Ramos (cell line): ENCODE measurements around the gene ENOPH1.
"Not testable (repeated sequence)": the region's sequence is repeated elsewhere in the genome, so short reads cannot be mapped to it uniquely, and the experiment has no call there.

ENCODE experiments used
- in situ Hi-C: fragments of 300-500 bp; cut with MboI; formaldehyde crosslinking; loops from one replicate; pipeline ENCODE4 v1.14.3; 2022; ENCODE audit warnings: low sequenced_read_pairs; ENCODE audit not compliant: unreplicated experiment

Gene ENOPH1

DNA sequence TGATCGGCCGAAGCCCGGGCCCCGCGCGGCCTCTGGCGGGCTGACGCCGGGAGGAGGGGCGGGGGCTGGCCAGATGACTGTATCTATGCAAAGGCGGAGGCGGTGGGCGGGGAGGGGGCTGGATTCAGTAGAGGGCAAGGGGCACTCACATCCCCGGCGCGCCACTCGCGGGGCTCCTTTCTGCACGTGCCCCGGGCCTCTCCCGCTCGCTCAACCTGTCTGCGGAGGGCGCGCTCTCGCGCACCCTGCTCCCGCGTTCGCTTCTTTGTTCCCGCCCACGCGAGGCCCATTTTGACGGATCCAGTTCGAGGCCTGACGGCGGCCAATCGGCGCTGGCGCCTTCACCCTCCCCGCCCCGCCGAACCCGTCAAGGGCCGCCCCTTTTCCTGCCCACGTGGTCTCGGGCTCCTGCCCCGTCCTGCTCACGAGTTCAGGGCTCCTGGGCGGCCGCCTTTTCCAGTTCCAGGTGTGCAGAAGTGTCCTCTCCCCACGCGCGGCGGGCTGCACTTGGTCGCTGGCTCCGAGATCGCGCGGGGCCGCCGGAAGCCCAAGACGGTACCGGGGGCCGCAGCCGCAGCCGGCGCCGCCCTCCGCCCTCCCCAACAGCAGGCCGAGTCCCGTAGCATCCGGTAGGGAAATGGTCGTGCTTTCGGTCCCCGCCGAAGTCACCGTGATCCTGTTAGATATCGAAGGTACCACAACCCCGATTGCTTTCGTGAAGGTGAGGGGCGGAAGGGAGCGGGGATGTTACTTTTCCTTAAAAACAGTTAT, at the start of gene ENOPH1, which contains the start of gene HNRNPDL:
TSS of gene ENOPH1 (plus strand) at position 398 of the 771 bp plus-strand sequence. CDS start at position 638, 240 bp downstream.
TSS of gene HNRNPDL (minus strand) at position 270 of the 771 bp plus-strand sequence. CDS start 772 bp downstream, outside the sequence.
- in situ Hi-C loops: no loop called here

GRCh38 chr4:82380831-82381230, 49.6 kb upstream of the ENOPH1 start:
- in situ Hi-C loops: no loop called here

DNA sequence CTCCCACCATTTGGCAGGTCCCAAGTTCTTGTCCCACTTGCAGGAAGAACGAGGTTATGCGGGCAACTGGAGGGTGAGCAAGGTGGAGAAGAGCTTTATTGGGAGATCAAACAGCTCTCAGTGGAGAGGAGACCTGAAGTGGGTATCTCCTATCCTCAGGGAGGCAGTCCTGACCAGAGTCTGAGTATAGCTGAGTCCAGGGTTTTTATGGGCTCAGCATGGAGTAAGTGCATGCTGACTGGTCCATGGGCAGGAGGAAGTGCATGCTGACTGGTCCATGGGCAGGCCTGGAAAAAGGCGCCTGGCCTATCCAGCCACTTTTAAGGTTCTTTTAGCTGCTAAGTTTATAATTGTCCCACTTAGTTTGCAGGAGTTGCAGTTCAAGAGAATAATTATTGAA, 49.2 kb upstream of the ENOPH1 start:
- in situ Hi-C loops: no loop called here

- in situ Hi-C loops: no loop called here
Measured at GRCh38 chr4:82381661-82382296, 48.6 kb upstream of the ENOPH1 start.

- in situ Hi-C loops: no loop called here
Measured at GRCh38 chr4:82382751-82383150, 47.6 kb upstream of the ENOPH1 start.

DNA sequence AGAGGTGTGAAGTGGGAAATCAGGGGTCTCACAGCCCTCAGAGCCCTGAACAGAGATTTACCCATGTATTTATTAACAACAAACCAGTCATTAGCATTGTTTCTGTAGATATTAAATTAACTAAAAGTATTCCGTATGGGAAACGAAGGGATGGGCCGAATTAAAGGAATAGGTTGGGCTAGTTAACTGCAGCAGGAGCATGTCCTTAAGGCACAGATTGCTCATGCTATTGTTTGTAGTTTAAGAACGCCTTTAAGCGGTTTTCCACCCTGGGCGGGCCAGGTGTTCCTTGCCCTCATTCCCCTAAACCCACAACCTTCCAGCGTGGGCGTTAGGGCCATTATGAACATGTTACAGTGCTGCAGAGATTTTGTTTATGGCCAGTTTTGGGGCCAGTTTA, 44.1 kb upstream of the ENOPH1 start:
- in situ Hi-C loops: not testable (repeated sequence)

DNA sequence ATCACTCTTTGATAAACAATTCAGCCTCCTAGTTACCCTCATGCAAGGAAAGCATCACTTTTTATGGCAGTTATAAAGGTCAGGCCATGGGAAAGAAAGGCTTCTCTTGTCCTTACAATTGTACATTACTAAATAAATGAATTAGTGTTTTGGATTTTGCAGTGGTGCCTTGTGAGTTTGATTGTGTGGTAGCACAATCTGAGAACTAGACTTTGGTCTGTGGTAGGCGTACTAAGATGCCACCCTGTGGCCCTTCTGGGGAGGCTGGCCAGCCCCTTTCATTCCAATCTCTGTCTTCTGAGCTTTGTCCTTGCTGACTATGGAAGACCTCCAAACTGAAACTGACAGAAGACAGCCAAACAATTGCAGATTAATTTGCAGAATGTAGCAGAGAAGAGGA, 42.0 kb upstream of the ENOPH1 start:
- in situ Hi-C loops: no loop called here

GRCh38 chr4:82390061-82390460, 40.3 kb upstream of the ENOPH1 start:
- in situ Hi-C loops: not testable (repeated sequence)

- in situ Hi-C loops: no loop called here
Measured at GRCh38 chr4:82394896-82395295, 35.5 kb upstream of the ENOPH1 start.

DNA sequence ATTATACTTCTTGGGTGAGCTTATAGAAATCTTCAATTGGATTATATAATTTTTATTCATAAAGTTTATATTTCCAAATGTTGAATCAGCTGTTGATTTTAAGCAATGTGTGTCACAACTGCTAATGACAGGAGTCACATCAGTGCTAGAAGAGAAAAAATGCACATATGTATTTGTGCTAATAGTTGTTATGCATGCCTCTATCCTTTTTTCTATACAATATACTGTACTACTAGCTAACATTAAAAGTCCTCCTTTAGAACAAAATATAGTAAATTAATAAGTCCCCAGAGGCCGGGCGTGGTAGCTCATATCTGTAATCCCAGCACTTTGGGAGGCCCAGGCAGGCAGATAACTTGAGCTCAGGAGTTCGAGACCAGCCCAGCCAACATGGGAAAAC, 32.9 kb upstream of the ENOPH1 start:
- in situ Hi-C loops: no loop called here

GRCh38 chr4:82398263-82398662, 32.1 kb upstream of the ENOPH1 start:
- in situ Hi-C loops: no loop called here

DNA sequence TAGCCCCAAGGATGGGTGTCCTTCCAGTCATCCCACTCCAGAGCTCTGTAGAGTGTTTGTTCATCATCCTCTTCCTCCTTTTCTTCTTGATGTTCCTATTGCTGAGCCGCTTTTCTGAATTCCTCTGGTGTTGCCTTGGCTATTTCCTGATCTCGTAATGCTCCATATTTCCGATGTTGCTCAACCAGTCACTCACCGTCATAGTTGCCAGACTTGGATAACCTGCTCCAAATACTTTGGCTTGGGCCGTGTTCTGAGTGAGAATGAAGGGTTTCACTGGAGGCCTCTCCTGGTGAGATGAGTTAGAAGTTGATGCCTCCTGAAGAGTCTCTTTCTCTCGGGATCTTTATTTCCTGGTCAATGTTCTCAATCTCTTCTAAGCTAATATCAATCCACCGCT, 28.8 kb upstream of the ENOPH1 start:
- in situ Hi-C loops: no loop called here

GRCh38 chr4:82402196-82402775, 28.1 kb upstream of the ENOPH1 start:
- in situ Hi-C loops: no loop called here

- in situ Hi-C loops: no loop called here
Measured at GRCh38 chr4:82403725-82404124, 26.7 kb upstream of the ENOPH1 start.

DNA sequence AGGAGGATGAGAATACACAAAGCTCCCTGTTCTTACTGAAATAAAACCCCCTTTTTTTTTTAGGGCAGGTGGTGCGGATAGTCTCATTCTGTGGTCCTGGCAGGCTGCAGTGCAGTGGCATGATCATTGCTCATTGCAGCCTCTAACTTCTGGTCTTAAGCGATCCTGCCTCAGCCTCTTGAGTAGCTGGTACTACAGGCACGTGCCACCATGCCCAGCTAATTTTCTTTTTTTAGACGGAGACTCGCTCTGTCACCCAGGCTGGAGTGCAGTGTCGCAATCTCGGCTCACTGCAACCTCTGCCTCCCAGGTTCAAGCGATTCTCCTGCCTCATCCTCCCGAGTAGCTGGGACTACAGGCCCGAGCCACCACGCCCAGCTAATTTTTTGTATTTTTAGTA, 15.3 kb upstream of the ENOPH1 start:
- in situ Hi-C loops: not testable (repeated sequence)

GRCh38 chr4:82415922-82416365, 14.4 kb upstream of the ENOPH1 start:
- in situ Hi-C loops: no loop called here

DNA sequence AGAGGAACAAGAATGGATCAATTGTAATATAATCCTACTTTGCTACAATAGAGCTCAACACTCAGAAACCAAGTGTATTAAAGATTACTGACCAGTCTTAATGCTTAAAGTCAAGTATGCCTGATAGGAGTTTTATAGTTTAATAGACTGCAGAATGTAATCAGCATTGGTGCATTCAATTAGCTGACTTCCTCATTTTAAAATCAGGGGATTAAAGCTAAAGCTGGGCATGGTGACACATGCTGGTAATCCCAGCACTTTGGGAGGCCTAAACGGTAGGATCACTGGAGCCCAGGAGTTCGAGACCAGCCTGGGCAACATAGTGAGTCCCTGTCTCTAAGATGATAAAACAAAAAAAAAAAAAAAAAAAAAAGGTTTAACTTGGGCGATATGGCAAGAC, 10.9 kb upstream of the ENOPH1 start:
- in situ Hi-C loops: no loop called here

GRCh38 chr4:82421796-82422560, 8.4 kb upstream of the ENOPH1 start:
- in situ Hi-C loops: no loop called here

DNA sequence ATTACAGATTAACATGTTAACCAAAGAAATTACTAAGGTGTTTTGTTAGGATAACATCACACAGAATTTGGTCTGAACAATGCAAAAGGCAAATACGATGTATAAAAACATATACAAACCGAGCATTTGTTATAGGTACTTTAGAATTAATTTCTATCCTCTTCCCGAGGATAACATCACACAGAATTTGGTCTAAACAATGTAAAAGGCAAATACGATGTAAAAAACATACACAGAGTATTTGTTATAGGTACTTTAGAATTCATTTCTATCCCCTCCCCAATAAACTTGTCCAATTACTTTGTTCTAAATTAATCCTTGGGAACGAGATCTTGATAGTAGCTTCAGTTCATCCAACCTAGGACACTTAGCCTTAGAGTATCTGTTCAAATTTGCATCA, 7.8 kb upstream of the ENOPH1 start:
- in situ Hi-C loops: no loop called here

DNA sequence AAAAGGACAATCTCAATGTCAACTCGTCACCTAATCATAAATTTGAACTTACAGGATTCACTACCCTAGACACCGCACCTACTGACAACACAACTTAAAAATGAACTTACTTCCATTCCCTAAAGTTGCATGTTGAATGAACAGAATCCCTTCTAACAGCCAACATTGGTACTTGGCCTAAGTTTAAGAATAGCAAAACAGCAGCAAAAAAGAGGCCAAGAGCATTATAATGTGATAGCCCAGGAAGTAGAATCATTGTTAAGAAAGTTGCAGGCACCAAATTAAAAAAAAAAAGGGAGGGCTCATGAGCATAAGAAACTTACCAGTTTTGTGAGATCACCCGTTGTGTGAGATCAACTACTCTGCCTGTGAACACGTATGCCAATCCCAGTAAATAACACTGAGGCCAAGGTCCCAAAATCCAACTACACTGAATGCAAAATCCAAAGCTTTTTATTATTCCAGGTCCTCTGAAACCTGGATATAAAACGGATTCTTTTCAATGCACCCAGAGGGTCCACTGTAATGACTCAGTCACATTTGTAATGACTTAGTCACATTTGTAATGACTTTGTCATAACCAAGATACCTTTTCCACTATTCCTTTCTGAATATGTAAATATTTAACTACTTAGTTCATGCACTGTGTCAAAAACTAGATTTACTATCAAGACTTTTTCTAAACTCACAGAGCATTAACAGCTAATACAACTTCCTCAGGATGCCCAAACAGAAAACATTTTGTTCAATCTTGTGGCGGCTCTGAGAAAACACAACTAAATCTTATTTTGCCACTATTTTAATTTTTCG, 6.9 kb upstream of the ENOPH1 start:
- in situ Hi-C loops: no loop called here
